ENCODE data around the gene SRP14. TPM values are rescaled to one million over a fixed set of nuclear protein-coding genes. Genes with fewer than 3 reads are reported as not detected.

The SRP14 gene
- total RNA-seq, 1 donor from 2014 or later: 320 TPM

DNA sequence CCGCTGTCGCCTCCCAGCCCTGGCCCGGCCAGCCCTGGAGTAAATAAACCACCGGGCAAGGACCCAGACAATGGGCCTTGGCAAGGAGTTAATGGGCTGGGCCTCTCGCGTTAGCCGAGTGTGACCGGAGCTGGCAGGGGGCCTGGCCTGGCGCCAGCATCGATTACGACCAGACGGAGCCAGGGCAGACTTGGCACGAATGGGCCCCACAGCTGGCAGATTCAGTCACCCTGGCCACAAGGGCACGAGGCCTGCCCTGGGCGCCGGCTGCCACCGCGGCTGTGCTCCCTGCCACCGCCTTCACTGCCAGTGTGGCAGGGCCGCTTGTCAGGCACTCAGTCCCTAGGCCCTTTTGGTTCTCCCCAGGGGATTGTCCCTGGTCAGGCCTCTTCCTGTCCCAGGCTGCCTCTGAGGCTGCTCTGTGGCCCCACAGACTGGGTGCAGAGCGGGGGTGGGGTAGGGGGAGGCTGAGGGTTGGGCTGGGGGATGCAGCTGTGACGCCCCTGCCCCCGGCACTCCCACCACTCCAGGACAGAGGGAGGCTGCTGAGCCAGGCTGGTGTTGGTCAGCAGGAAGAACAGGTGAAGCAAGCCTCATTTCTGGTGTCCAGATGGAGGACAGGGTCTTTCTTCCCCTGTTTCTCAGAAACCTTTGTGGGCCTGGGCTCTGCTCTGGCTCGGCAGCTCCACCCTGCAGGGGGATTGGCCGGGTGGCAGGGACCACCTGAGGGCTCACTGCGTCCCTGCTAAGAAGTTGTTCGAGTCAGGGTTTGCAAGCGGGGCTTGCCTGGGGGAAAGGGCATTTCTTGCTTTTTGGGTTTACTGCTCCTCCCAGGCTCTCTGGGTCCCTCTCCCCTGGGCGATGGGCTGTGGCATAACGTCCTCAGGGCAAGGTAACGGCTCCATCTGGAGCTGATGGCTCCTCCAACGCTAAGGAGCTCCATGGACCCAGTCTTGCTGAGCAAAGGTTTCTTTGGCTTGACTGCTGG, 30.5 kb upstream of the SRP14 start:
- Histone ChIP-seq H4K20me1 (ENCODE audit: insufficient read depth, low read length) (no peaks in the 10 kb centered on the region), H3K9me3 (ENCODE audit: insufficient read depth, low read depth, low read length) (no peaks in the 10 kb centered on the region), H3K27ac (ENCODE audit: low read depth, low read length) (no peak overlapping the region), H2AFZ (ENCODE audit: low read depth, low read length) (peak overlapping the region; percentile 81), H3K9ac (ENCODE audit: low read length) (peak overlapping the region; percentile 9), H3K4me2 (ENCODE audit: low read length) (peak overlapping the region; percentile 43), H3K27me3 (ENCODE audit: insufficient read depth, low read length) (no peaks in the 10 kb centered on the region), H3K4me1 (ENCODE audit: insufficient read depth, low read length) (peaks cover 15% of the 10 kb centered on the region), H3K36me3 (ENCODE audit: insufficient read depth, low read length) (no peaks in the 10 kb centered on the region), H3K4me3 (ENCODE audit: insufficient read depth, low read depth, low read length) (no peak overlapping the region), H3K79me2 (ENCODE audit: insufficient read depth, low read length) (no peaks in the 10 kb centered on the region)
- H3K27ac Mint-ChIP-seq (ENCODE audit: unreplicated experiment): peak overlapping the region; percentile 47
- FAIRE-seq (no peak), DNase-seq (ENCODE audit: low read depth) (no peak)
- no peak for TF ChIP-seq EZH2 (IDR thresholded peaks at IDR 0.05; ENCODE audit: insufficient read depth, low read length)
- TF ChIP-seq, protein P1, sequence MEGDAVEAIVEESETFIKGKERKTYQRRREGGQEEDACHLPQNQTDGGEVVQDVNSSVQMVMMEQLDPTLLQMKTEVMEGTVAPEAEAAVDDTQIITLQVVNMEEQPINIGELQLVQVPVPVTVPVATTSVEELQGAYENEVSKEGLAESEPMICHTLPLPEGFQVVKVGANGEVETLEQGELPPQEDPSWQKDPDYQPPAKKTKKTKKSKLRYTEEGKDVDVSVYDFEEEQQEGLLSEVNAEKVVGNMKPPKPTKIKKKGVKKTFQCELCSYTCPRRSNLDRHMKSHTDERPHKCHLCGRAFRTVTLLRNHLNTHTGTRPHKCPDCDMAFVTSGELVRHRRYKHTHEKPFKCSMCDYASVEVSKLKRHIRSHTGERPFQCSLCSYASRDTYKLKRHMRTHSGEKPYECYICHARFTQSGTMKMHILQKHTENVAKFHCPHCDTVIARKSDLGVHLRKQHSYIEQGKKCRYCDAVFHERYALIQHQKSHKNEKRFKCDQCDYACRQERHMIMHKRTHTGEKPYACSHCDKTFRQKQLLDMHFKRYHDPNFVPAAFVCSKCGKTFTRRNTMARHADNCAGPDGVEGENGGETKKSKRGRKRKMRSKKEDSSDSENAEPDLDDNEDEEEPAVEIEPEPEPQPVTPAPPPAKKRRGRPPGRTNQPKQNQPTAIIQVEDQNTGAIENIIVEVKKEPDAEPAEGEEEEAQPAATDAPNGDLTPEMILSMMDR (IDR thresholded peaks at IDR 0.05; ENCODE audit: insufficient read depth, low read depth, low read length): no peak
- H3K4me3 Mint-ChIP-seq (ENCODE audit: unreplicated experiment): no peak overlapping the region
- H3K27me3 Mint-ChIP-seq (ENCODE audit: low read depth, unreplicated experiment): no peaks in the 10 kb centered on the region
- H3K36me3 Mint-ChIP-seq (ENCODE audit: low read depth, unreplicated experiment): peaks cover 2% of the 10 kb centered on the region
- no peaks in the 10 kb centered on the region for H3K9me3 Mint-ChIP-seq (ENCODE audit: unreplicated experiment)
- H3K4me1 Mint-ChIP-seq (ENCODE audit: low read depth, unreplicated experiment): peaks cover 8% of the 10 kb centered on the region

DNA sequence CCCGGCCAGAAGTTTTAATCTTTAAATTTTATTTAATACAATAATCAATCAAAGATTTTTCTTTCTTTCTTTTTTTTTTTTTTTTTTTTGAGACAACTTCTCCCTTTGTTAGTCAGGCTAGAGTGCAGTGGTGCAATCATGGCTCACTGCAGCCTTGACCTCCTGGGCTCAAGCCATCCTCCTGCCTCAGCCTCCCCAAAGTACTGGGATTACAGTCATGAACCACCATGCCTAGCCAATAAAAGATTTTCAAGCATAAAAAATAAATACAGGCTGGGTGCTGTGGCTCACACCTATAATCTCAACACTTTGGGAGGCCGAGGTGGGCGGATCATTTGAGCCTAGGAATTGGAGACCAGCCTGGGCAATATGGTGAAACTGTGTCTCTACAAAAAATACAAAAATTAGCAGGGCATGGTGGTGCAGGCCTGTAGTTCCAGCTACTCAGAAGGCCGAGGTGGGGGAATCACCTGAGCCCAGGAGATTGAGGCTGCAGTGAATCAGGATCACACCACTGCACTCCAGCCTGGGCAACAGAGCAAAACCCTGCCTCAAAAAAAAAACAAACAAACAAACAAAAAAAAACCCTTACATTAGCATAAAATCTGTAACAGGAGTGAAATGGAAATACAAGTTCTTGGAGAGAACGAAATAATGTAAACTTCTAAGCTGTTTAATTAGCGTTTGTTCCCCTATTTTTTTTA, 29.1 kb upstream of the SRP14 start:
- H3K4me3 ChIP-seq (ENCODE audit: insufficient read depth, low read depth, low read length): no peak overlapping the region
- H3K4me3 Mint-ChIP-seq (ENCODE audit: unreplicated experiment): no peak overlapping the region
- peaks cover 17% of the 10 kb centered on the region for H3K4me1 Mint-ChIP-seq (ENCODE audit: low read depth, unreplicated experiment)
- no peak overlapping the region for H2AFZ ChIP-seq (ENCODE audit: low read depth, low read length)
- no peaks in the 10 kb centered on the region for H3K9me3 ChIP-seq (ENCODE audit: insufficient read depth, low read depth, low read length)
- no peak overlapping the region for H3K27ac Mint-ChIP-seq (ENCODE audit: unreplicated experiment)
- no peak overlapping the region for H3K4me2 ChIP-seq (ENCODE audit: low read length)
- FAIRE-seq (no peak), DNase-seq (ENCODE audit: low read depth) (no peak)
- no peak overlapping the region for H3K9ac ChIP-seq (ENCODE audit: low read length)
- TF ChIP-seq, protein P1 (IDR thresholded peaks at IDR 0.05; ENCODE audit: insufficient read depth, low read depth, low read length): no peak
- TF ChIP-seq EZH2 (IDR thresholded peaks at IDR 0.05; ENCODE audit: insufficient read depth, low read length): no peak
- H4K20me1 ChIP-seq (ENCODE audit: insufficient read depth, low read length): no peaks in the 10 kb centered on the region
- no peak overlapping the region for H3K27ac ChIP-seq (ENCODE audit: low read depth, low read length)
- H3K36me3 Mint-ChIP-seq (ENCODE audit: low read depth, unreplicated experiment): peaks cover 2% of the 10 kb centered on the region
- no peaks in the 10 kb centered on the region for H3K27me3 Mint-ChIP-seq (ENCODE audit: low read depth, unreplicated experiment)
- H3K27me3 ChIP-seq (ENCODE audit: insufficient read depth, low read length): no peaks in the 10 kb centered on the region
- no peaks in the 10 kb centered on the region for H3K9me3 Mint-ChIP-seq (ENCODE audit: unreplicated experiment)
- H3K36me3 ChIP-seq (ENCODE audit: insufficient read depth, low read length): no peaks in the 10 kb centered on the region
- H3K79me2 ChIP-seq (ENCODE audit: insufficient read depth, low read length): no peaks in the 10 kb centered on the region
- peaks cover 29% of the 10 kb centered on the region for H3K4me1 ChIP-seq (ENCODE audit: insufficient read depth, low read length)
